COR-L47 (cell line): ENCODE measurements around the gene CDK11B.

Source experiments
- DNase-seq: peaks from one replicate; lab custom pipeline; 2025; lab: John Stamatoyannopoulos, UW

CDK11B gene

DNA sequence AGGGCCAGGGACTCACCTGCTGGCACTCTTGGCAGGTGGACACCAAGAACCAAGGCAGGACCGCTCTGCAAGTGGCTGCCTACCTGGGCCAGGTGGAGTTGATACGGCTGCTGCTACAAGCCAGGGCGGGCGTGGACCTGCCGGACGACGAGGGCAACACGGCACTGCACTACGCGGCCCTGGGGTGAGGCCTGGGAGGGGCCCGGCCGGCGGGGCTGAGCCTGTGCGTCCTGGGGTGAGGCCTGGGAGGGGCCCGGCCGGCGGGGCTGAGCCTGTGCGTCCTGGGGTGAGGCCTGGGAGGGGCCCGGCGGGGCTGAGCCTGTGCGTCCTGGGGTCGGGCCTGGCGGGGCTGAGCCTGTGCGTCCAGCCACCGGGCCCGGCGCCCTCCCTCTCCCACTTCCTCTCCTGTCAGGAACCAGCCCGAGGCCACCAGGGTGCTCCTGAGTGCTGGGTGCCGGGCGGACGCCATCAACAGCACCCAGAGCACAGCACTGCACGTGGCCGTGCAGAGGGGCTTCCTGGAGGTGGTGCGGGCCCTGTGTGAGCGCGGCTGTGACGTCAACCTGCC, 31.5 kb downstream of the CDK11B start:
- DNase-seq, result no peak

- no peak for DNase-seq
Measured at GRCh38 chr1:1626207-1627141, 32.3 kb downstream of the CDK11B start.

DNA sequence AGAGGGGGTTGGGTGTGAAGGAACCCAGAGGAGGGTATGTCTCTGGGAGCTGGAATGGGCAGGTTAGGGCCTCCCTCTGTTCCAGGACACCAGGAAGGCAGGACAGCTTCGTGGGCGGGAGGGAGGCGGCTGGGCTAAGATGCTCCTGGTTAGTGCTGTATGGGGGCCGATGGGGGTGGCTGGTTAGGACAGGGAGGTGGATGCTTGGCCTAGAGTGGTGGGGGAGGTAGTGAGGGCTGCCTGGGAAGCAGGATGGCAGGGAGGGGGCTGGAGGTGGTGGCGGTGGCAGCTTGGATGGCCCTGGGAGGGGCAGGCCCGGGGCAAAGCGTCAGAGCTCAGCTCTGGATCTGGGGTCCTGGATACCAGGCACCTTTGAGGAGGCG, 33.0 kb downstream of the CDK11B start:
- DNase-seq, result no peak

GRCh38 chr1:1625404-1625775, 33.4 kb downstream of the CDK11B start:
- DNase-seq, result no peak

DNA sequence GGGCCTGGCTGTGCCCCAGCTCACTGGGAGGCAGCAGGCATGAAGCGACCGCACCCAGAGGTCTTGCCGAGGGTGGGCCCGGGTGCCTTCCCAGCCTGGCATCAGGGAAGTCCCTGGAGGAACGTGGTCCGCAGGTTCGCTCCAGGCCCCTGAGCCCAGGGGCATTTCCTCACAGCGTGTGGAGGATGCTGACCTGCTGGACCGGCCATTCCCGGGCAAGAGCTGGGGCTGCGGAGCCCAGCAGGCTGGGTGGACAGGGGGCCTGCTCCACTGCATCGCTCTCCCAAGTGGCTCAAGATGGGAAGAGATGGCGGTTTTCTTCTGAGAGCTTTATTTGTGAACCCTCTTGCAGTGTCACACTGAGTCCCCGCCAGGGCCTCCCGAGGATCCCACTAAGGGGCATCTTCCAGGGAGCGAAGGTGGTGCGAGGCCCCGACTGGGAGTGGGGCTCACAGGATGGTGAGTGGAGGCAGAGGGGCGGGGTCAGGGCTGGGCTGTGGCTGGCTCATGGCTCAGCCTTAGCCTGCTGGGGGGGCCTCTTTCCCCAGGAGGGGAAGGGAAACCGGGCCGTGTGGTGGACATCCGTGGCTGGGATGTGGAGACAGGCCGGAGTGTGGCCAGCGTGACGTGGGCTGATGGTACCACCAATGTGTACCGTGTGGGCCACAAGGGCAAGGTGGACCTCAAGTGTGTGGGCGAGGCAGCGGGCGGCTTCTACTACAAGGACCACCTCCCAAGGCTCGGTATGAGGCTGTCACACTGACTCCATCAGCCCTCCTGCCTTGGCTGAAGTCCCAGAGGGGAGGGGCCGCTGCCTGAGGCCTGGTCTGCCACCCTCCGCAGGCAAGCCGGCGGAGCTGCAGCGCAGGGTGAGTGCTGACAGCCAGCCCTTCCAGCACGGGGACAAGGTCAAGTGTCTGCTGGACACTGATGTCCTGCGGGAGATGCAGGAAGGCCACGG, 34.1 kb downstream of the CDK11B start:
- DNase-seq, result peak; percentile 72

GRCh38 chr1:1623631-1624442, 35.0 kb downstream of the CDK11B start:
- DNase-seq, result no peak

DNA sequence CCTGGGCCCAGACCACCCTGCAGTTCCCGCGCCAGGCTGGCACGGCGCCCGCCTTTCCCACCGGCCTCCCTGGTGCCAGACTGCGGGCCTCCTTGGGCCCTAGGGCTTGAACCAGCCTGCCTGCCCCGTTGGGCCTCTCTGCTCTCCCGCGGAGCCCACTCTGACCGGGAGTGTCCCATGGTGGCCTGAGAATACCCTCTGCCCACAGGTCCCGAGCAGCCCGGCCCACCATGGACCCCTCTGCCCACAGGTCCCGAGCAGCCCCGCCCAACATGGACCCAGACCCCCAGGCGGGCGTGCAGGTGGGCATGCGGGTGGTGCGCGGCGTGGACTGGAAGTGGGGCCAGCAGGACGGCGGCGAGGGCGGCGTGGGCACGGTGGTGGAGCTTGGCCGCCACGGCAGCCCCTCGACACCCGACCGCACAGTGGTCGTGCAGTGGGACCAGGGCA, 35.6 kb downstream of the CDK11B start:
- DNase-seq, result no peak

DNA sequence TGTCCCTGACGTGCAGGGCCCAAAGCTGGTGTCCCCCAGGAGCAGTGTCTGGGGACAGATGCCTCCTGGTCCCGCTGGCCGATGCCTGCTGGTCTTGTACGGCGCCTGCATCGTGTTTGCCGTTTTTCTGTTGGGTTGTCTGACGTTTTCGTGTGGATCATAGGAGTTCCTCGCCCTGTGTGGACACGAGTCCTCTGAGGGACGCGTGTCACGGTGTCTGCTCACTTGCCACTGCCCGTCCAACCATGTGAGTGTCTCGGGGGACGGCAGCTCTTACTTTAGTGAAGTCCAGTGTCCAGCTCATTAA, 36.1 kb downstream of the CDK11B start:
- no peak for DNase-seq

- DNase-seq, result no peak
Measured at GRCh38 chr1:1622010-1622787, 36.6 kb downstream of the CDK11B start.

GRCh38 chr1:1621173-1622009, 37.4 kb downstream of the CDK11B start:
- DNase-seq, result no peak

DNA sequence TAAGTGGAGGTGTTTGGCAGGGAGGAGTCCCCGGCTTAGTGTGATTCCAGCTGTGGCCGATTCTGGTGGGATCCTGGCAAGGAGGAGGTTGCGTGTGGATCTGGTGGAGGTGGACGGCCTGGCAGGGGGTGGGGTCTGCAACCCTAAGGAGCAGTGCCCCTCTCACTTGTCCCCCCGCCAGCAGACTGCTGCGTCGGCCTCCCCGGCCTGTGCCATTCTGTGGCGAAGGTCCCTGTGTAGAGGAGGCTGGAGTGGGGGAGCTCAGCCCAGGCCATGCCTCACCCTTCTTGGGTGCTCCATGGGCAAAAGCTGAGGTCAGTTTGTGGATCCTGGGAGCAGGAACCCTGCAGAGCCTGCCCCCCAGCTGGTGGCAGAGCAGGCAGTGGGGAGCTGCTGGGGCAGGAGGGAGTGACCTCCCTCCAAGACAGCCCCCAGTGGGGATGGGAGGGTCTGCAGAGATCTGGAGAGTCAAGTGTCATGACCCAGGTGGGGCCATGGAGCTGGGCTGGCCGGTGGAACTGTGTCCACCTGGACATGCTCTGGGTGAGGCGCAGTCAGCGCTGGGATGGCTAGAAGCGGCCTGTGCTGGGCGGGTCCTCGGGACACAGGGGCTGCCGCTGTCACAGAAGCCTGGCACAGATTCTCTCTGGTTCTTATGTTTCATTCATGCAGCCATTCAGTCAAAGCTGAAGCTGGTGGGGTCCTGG, 38.2 kb downstream of the CDK11B start:
- no peak for DNase-seq

DNA sequence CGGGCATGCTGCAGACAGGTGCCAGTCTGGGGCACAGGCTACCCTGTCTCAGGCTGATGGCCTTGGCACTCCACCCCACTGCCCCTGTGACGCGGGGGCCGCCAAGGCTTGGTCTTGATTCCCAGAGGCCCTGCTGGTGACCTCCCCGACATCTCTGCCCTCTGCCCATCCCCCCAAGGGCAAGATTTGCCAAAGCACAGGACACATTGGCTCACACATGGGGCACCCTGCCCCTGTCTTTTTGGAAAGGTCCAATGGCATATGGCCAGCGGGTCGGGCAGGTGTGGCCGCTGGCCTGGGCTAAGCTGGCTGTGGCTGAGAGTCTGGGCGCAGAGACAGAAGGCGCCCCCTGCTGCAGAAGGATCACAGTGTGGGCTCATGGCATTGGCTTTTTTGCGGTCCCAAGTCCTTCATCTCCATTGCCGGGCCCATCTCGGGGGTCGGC, 38.9 kb downstream of the CDK11B start:
- DNase-seq, result no peak

- no peak for DNase-seq
Measured at GRCh38 chr1:1618396-1619068, 40.3 kb downstream of the CDK11B start.

DNA sequence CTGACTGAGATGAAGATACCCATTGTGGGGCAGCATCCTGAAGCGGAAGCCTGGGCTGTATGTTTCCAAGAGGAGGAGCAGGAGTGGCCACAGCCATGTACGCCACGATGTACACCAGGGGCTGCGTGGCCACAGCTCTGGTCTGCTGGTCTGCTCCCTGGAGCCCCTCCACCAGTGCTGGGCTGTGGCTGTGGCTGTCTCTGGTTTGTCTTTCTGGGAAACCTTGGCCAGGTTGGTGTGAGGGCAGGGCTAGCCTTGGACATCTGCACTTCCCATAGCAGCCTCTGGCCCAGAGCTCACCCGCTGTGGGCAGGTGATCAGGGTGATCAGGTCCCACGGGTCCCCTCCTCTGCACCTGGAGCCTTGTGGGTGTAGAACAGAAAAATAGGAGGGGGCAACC, 40.9 kb downstream of the CDK11B start:
- DNase-seq, result no peak

GRCh38 chr1:1617516-1617915, 41.3 kb downstream of the CDK11B start:
- no peak for DNase-seq

DNA sequence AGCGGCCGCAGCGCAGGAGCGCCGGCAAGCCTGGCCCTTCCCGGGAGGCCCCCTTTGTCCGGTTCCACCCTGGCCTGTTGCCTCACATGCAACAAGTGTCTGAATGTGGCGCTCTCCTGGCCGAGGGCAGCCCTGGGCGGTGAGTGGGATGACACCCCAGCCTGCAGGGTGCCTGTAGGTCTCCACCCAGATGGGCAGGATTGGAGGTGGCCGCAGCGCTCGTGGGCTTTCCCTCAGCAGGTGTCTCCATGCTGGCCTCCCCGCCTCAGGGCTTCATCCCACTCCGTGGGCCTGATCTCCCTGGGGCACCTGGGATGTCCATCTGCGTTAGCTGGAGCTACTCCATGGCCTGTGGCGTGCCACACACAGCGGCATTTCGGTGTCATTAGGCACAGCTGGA, 42.0 kb downstream of the CDK11B start:
- no peak for DNase-seq

GRCh38 chr1:1616045-1616790, 42.6 kb downstream of the CDK11B start:
- peak; percentile 23 for DNase-seq
